Ishikawa (cell line): Measurements from ENCODE around the gene PLA2G15.

Source experiments
- CEBPB ChIP-seq: IDR thresholded peaks from 2 replicates; pipeline ENCODE4 v1.6.1; 2012
- CREB1 ChIP-seq: IDR thresholded peaks from 2 replicates; pipeline ENCODE4 v1.6.1; 2012; ENCODE audit warnings: low read depth
- EGR1 ChIP-seq: IDR thresholded peaks from 2 replicates; pipeline ENCODE4 v1.6.1; 2012
- EP300 ChIP-seq: IDR thresholded peaks from 2 replicates; pipeline ENCODE4 v1.6.1; 2012; ENCODE audit warnings: borderline replicate concordance
- FOXM1 ChIP-seq: IDR thresholded peaks from 2 replicates; pipeline ENCODE4 v1.6.1; 2012; ENCODE audit warnings: low read depth, borderline replicate concordance
- MAX ChIP-seq: IDR thresholded peaks from 2 replicates; pipeline ENCODE4 v1.6.1; 2012
- NFIC ChIP-seq: IDR thresholded peaks from 2 replicates; pipeline ENCODE4 v1.6.1; 2012
- RAD21 ChIP-seq: IDR thresholded peaks from 2 replicates; pipeline ENCODE4 v1.6.1; 2012; ENCODE audit warnings: low read depth
- REST ChIP-seq: IDR thresholded peaks from 2 replicates; pipeline ENCODE4 v1.6.1; 2012; ENCODE audit warnings: low read depth, mild to moderate bottlenecking
- TAF1 ChIP-seq: IDR thresholded peaks from 2 replicates; pipeline ENCODE4 v1.6.1; 2012; ENCODE audit warnings: low read depth, mild to moderate bottlenecking
- TCF12 ChIP-seq: IDR thresholded peaks from 2 replicates; pipeline ENCODE4 v1.6.1; 2012; ENCODE audit warnings: low read depth
- TEAD4 ChIP-seq: IDR thresholded peaks from 2 replicates; pipeline ENCODE4 v1.6.1; 2012
- USF1 ChIP-seq: IDR thresholded peaks from 2 replicates; pipeline ENCODE4 v1.6.1; 2012
- YY1 ChIP-seq: IDR thresholded peaks from 2 replicates; pipeline ENCODE4 v1.6.1; 2012; ENCODE audit warnings: low read depth
- ZBTB7A ChIP-seq: IDR thresholded peaks from 2 replicates; pipeline ENCODE4 v1.6.1; 2012; ENCODE audit warnings: low read depth

Gene PLA2G15

GRCh38 chr16:68273459-68273858 is 28.3 kb downstream of the PLA2G15 start:
- TF ChIP-seq CREB1: no peak
- no peak for TF ChIP-seq FOXM1
- TF ChIP-seq ZBTB7A: no peak
- TF ChIP-seq NFIC: no peak
- no peak for TF ChIP-seq EP300
- TF ChIP-seq REST: no peak
- no peak for TF ChIP-seq MAX
- no peak for TF ChIP-seq YY1
- no peak for TF ChIP-seq CEBPB
- TF ChIP-seq TEAD4: no peak

- no peak for TF ChIP-seq FOXM1
- TF ChIP-seq CEBPB: no peak
- no peak for TF ChIP-seq TEAD4
- TF ChIP-seq CREB1: no peak
- no peak for TF ChIP-seq TAF1
- no peak for TF ChIP-seq YY1
- no peak for TF ChIP-seq USF1
- TF ChIP-seq MAX: no peak
- TF ChIP-seq EGR1: no peak
- TF ChIP-seq NFIC: no peak
- TF ChIP-seq RAD21: no peak
- TF ChIP-seq REST: no peak
- TF ChIP-seq EP300: no peak
- TF ChIP-seq TCF12: no peak
- TF ChIP-seq ZBTB7A: no peak
Observed at GRCh38 chr16:68273896-68274295, 28.7 kb downstream of the PLA2G15 start.

- TF ChIP-seq NFIC (no peak), TCF12 (no peak), MAX (no peak), CREB1 (no peak), TAF1 (no peak), REST (no peak), YY1 (no peak), TEAD4 (no peak), ZBTB7A (no peak), RAD21 (no peak), EP300 (no peak), CEBPB (no peak), USF1 (no peak), FOXM1 (no peak), EGR1 (no peak)
Observed at GRCh38 chr16:68274441-68274840, 29.3 kb downstream of the PLA2G15 start.

GRCh38 chr16:68275611-68276191 is 30.5 kb downstream of the PLA2G15 start:
- TF ChIP-seq MAX: no peak
- no peak for TF ChIP-seq NFIC
- no peak for TF ChIP-seq FOXM1
- no peak for TF ChIP-seq EGR1
- TF ChIP-seq CREB1: no peak
- TF ChIP-seq TEAD4: no peak
- no peak for TF ChIP-seq REST
- TF ChIP-seq EP300: no peak
- TF ChIP-seq TAF1: no peak
- no peak for TF ChIP-seq YY1
- TF ChIP-seq RAD21: no peak
- TF ChIP-seq USF1: no peak
- no peak for TF ChIP-seq ZBTB7A
- TF ChIP-seq CEBPB: no peak
- no peak for TF ChIP-seq TCF12
